ENCODE results near the gene ABI1.

DNA sequence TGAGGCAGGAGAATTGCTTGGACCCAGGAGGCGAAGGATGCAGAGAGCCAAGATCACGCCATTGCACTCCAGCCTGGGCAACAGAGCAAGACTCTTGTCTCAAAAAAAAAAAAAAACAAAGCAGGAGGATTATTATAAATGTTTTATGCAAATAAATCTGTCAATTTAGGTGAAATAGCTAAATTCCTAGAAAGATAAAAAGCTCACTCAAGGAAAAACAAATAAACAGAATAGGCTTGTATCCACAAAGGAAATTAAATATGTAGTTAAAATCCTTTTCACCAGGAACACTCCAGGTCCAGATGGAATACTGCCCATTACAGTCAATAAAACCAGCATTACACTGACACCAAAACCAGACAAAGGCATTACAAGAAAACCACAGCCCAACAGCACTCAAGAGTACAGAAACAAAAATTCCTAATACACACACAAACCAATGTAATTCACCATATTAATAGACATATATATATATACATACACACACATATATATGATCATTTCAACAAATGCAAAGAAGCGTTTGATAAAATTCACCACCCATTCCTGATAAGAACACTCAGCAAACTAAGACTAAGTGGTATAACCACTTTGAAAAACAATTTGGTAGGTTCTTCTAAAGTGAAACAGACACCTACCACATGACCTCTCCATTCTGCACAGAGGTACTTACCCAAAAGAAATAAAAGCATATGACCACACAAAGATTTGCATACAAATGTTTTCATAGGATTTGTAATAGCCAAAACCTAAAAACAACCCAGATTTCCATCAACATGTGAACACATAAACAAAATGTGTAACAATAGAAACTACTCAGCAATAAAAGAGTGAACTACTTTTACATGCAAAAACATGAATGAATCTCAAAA, 38.8 kb downstream of the ABI1 start:
- TF ChIP-seq, protein P1, sequence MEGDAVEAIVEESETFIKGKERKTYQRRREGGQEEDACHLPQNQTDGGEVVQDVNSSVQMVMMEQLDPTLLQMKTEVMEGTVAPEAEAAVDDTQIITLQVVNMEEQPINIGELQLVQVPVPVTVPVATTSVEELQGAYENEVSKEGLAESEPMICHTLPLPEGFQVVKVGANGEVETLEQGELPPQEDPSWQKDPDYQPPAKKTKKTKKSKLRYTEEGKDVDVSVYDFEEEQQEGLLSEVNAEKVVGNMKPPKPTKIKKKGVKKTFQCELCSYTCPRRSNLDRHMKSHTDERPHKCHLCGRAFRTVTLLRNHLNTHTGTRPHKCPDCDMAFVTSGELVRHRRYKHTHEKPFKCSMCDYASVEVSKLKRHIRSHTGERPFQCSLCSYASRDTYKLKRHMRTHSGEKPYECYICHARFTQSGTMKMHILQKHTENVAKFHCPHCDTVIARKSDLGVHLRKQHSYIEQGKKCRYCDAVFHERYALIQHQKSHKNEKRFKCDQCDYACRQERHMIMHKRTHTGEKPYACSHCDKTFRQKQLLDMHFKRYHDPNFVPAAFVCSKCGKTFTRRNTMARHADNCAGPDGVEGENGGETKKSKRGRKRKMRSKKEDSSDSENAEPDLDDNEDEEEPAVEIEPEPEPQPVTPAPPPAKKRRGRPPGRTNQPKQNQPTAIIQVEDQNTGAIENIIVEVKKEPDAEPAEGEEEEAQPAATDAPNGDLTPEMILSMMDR (IDR thresholded peaks at IDR 0.05; ENCODE audit: extremely low read depth in 1 of 2, insufficient read depth in 1 of 2, low read depth in 1 of 2, low read length in 2 of 2) = no peak
- TF ChIP-seq POLR2A (IDR thresholded peaks at IDR 0.05; ENCODE audit: low read depth, low read length) (no peak), POLR2AphosphoS5 (IDR thresholded peaks at IDR 0.05; ENCODE audit: insufficient read depth, low read depth, low read length) (no peak)
